ENCODE results near the gene PLCH1.

PLCH1 gene

DNA sequence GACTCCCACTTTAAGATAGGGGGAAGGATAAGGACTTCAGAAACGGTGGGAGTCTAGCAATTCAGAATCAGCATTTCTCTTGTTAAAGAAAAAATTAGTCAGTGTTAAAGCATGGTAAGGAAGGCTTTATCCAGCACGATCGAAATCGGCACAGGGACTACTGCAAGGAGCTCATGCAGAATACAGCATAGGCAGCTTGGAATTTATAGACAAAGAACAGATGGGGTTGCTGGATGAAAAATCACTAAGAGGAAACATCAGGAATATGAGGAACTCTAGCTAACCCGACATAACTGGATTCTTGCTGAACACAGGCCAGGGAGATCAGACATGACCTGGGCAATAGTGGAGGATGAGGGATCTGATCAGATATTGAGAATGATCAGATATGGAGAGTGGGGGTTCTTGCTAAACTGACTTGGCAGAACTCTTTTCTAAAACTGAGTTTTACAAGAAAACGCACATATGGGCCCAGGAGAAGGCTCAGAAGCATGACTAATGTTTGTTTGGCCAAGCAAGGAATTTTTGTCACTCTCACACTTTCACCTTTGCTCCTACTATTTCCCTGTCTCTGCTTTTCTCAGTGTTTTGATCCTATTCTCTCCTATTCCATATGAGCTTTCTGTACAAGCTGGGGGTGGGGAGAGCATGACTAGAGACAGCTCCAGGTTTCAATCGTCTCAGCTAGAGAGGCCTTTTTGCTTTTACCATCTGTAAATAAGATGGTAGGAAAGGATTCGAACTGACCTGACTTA is 3.9 kb upstream of the PLCH1 start:
- Mint-ChIP-seq H3K9me3 (no peaks in the 10 kb centered on the region), H3K4me3 (no peak overlapping the region), H3K4me1 (peaks cover 13% of the 10 kb centered on the region), H3K36me3 (no peaks in the 10 kb centered on the region), H3K27me3 (peaks cover 2% of the 10 kb centered on the region), H3K27ac (no peak overlapping the region)

GRCh38 chr3:155747946-155748290 is 3.0 kb upstream of the PLCH1 start:
- Mint-ChIP-seq H3K9me3 (no peaks in the 10 kb centered on the region), H3K4me3 (no peak overlapping the region), H3K36me3 (no peaks in the 10 kb centered on the region), H3K27me3 (peaks cover 7% of the 10 kb centered on the region), H3K4me1 (peaks cover 18% of the 10 kb centered on the region), H3K27ac (no peak overlapping the region)

- Mint-ChIP-seq H3K27ac (no peak overlapping the region), H3K27me3 (peaks cover 12% of the 10 kb centered on the region), H3K9me3 (no peaks in the 10 kb centered on the region), H3K36me3 (no peaks in the 10 kb centered on the region), H3K4me3 (no peak overlapping the region), H3K4me1 (peaks cover 23% of the 10 kb centered on the region)
Measured at GRCh38 chr3:155747286-155747945, 2.5 kb upstream of the PLCH1 start.

- H3K27me3 Mint-ChIP-seq = peaks cover 14% of the 10 kb centered on the region
- no peaks in the 10 kb centered on the region for H3K36me3 Mint-ChIP-seq
- peaks cover 23% of the 10 kb centered on the region for H3K4me1 Mint-ChIP-seq
- H3K4me3 Mint-ChIP-seq = no peak overlapping the region
- H3K27ac Mint-ChIP-seq = no peak overlapping the region
- no peaks in the 10 kb centered on the region for H3K9me3 Mint-ChIP-seq
Measured at GRCh38 chr3:155746703-155747102, 1.8 kb upstream of the PLCH1 start.

DNA sequence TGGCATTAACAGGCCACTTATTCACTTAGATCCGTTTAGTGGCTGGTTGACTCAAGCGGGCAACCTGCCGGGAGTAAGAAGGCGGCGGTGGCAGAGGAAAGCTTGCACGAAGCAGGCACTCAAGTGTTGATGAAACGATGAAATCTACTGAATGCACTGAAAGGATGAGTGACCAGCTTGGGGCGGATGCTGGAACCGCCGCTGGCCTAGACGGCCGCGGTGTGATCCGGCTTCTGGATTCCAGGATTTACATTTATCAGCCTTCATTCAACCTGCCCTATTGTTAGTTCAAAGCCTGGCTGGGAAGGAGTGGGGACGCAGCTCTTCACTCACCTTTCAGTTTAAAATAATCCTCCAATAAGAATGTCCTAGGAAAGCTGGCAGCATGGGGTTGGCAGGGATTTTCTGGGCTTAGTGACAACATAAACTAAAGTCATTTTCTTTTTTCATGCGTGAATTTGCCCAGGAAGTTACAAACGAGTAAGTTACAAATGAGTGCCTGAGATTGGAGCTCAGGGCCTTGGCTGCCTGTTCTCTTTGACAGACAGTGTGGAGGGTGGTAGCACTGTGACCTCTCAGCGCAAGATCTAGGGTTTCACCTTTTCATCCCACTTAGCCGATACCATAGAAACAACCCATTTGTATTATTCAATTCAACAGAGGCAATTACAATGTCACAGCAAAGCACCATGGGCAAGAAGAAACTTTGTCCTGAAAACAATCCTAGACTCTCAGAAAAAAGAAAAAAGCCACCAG is 1.1 kb upstream of the PLCH1 start:
- Mint-ChIP-seq H3K27me3 (peaks cover 17% of the 10 kb centered on the region), H3K4me3 (peak overlapping the region; percentile 67), H3K4me1 (peaks cover 23% of the 10 kb centered on the region), H3K9me3 (no peaks in the 10 kb centered on the region), H3K36me3 (no peaks in the 10 kb centered on the region), H3K27ac (no peak overlapping the region)

DNA sequence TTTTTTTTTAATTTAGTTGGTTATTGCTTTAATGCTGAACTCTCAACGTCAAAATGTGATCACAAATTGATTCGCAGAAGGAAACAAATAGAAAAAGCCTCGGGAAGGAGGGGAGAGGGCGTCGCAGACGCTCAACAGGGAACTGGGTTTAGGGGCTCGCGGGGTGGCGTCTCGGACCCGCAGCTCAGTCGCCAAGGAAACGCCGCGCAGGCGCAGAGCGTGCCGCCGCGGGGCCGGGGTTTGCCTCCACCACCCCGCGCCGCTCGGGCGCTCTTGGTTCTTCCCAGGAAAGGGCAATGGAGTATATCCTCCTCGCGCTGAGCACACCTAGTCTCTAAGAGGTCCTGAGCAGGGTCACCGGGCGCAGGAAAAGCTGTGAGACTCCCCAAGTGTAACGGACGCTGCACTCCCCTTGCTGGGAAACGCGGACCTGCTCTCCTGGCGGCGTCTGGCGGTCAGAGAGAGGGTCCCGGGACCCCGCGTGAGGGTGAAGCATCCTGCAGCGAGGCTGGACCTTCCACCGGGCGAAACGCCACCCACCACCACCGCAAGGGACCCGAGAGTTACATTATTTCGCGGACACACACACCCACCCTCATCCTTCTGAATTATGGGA is 753 bp downstream of the PLCH1 start:
- Mint-ChIP-seq H3K4me3 (peak overlapping the region; percentile 88), H3K4me1 (peaks cover 23% of the 10 kb centered on the region), H3K9me3 (no peaks in the 10 kb centered on the region), H3K27me3 (peaks cover 26% of the 10 kb centered on the region), H3K36me3 (no peaks in the 10 kb centered on the region), H3K27ac (no peak overlapping the region)

DNA sequence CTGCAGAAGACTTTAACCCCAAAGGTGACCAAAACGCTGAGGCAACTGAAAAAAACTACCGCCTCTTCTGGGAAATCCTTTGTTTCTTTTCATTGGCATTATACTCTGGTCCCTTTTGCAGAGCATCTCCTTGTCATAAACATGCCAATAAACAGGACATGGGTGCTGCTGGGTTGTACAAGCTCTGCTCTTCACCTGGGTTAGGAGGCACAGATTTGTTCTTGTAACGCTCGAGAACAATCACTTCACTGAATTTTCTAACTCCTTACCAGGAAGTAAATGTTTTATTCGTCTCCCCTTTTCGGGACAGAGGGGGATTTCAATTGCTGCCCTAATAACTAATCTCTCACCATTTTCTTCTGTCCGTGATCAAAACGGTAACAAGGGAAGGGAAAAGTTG is 1.3 kb downstream of the PLCH1 start:
- Mint-ChIP-seq H3K36me3 (no peaks in the 10 kb centered on the region), H3K9me3 (no peaks in the 10 kb centered on the region), H3K27ac (no peak overlapping the region), H3K4me3 (peak overlapping the region; percentile 88), H3K27me3 (peaks cover 28% of the 10 kb centered on the region), H3K4me1 (peaks cover 23% of the 10 kb centered on the region)

DNA sequence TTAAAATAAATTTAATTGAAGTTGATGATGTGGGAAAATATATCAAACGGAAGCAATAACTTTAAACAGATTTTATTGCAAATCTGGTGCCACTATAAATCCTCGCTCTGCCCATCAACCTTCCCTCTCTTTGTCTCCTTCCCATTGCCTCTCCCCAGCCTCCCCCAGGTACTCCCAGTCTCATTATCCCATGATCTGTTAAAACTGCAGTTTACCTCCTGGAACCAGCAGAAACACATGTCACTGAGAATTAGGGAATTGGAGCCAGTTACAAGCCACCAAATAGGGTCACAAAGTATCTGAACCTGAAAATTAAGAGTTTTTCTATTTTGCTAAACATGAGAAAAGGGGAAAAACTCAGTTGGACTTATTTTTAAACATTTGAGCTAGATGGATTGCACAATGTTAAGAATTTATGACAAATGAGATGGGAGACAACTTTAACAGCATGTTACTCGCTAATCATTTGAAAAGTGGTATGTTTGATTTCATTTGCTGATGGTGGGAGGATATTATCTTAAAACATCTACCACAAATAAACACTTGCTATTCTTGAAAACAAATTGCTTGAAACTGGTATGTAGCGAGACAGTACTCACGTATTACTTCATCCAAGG is 2.4 kb downstream of the PLCH1 start:
- peak overlapping the region; percentile 60 for H3K4me3 Mint-ChIP-seq
- peaks cover 28% of the 10 kb centered on the region for H3K27me3 Mint-ChIP-seq
- no peaks in the 10 kb centered on the region for H3K9me3 Mint-ChIP-seq
- H3K4me1 Mint-ChIP-seq = peaks cover 23% of the 10 kb centered on the region
- no peaks in the 10 kb centered on the region for H3K36me3 Mint-ChIP-seq
- H3K27ac Mint-ChIP-seq = no peak overlapping the region

GRCh38 chr3:155741603-155742002 is 3.3 kb downstream of the PLCH1 start:
- H3K27ac Mint-ChIP-seq = no peak overlapping the region
- peaks cover 32% of the 10 kb centered on the region for H3K27me3 Mint-ChIP-seq

DNA sequence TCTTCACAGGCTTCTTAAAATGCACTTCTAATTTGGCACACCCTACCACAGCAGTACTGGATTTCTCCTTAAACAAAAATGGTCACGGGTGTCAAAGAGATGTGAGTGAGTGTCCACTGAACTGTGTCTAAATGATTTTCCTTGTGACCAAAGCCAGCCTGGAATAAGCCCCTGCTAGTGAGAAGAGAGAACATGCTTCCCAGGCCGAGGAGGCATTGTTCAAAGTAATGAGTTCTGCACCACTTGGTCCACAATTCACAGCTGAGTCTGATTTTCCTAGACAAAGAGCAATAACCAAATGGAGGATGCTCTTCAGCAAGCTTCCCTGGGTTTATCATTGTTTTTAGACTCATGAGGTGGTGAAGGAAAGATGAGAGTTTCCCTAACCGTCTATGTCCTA is 3.8 kb downstream of the PLCH1 start:
- H3K27ac Mint-ChIP-seq = no peak overlapping the region
- no peaks in the 10 kb centered on the region for H3K36me3 Mint-ChIP-seq
- H3K9me3 Mint-ChIP-seq = no peaks in the 10 kb centered on the region
- no peak overlapping the region for H3K4me3 Mint-ChIP-seq
- peaks cover 23% of the 10 kb centered on the region for H3K4me1 Mint-ChIP-seq
- H3K27me3 Mint-ChIP-seq = peaks cover 32% of the 10 kb centered on the region

More at GRCh38 chr3:155741603-155742002, 3.3 kb downstream of the PLCH1 start:
- Mint-ChIP-seq H3K4me3 (no peak overlapping the region), H3K9me3 (no peaks in the 10 kb centered on the region), H3K4me1 (peaks cover 23% of the 10 kb centered on the region), H3K36me3 (no peaks in the 10 kb centered on the region)

DNA sequence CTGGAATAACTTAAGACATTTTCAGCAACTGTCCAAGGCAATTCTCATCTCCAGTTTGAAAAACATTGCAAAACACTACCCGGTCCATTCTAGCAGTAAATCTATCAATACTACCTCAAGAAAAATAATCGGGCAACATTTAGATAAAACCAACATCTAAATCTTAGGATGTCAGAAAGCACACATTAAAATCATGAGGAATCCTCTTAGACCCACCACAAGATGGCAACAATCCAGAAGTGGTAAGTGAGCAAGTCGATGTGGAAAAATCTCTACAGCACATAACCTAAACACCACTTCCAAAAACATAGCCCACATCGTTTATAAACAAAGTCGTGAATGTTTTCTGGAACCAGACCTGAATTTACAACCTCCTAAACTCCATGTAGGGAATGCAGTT is 5.7 kb downstream of the PLCH1 start:
- H3K27ac Mint-ChIP-seq = no peak overlapping the region
- no peaks in the 10 kb centered on the region for H3K36me3 Mint-ChIP-seq
- H3K4me3 Mint-ChIP-seq = no peak overlapping the region
- H3K4me1 Mint-ChIP-seq = peaks cover 11% of the 10 kb centered on the region
- peaks cover 35% of the 10 kb centered on the region for H3K27me3 Mint-ChIP-seq
- H3K9me3 Mint-ChIP-seq = no peaks in the 10 kb centered on the region

DNA sequence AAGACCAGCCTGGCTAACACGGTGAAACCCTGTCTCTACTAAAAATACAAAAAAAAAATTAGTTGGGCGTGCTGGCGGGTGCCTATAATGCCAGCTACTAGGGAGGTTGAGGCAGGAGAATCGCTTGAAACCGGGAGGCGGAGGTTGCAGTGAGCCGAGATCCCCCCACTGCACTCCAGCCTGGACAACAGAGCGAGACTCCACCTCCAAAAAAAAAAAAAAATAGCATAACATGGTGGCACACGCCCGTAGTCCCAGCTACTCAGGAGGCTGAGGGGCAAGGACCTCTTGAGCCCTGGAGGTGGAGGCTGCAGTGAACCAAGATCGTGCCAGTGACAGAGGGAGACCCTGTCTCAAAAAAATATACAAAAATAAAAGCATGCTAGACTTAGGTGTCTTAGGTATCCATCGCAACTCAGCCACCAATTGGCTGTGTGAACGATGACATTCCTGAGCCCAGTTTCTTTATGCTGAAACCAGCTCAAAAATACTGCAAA is 6.2 kb downstream of the PLCH1 start:
- H3K27ac Mint-ChIP-seq = no peak overlapping the region
- H3K36me3 Mint-ChIP-seq = no peaks in the 10 kb centered on the region
- peaks cover 32% of the 10 kb centered on the region for H3K27me3 Mint-ChIP-seq
- peaks cover 8% of the 10 kb centered on the region for H3K4me1 Mint-ChIP-seq
- no peaks in the 10 kb centered on the region for H3K9me3 Mint-ChIP-seq
- no peak overlapping the region for H3K4me3 Mint-ChIP-seq

DNA sequence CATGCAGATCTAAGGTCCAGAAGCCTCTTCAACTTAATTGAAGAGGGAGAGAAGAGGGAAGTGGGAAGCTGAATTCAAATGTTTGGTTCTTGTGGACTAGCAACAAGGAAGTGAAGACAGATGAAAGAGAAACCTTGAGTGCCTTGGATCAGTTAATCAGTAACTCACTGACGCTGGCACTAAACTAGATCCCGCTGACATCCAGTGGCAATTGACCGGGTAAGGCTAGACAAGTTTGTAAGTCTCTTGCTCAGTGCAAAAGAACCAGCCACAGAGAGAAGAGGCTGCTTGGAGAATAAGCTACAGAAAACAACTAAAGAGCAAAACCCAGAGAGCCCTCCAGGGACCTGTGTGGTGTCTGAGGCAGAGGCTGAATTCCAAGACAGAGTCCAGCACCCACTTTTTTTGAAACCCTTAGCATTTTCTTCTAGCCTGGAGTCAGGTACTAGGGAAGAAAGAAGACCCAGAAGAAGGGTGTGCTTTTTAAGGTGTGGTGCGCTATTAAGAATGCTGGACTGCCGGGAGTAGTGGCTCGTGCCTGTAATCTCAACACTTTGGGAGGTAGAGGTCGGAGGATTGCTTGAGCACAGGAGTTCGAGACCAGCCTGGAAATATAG is 6.9 kb downstream of the PLCH1 start:
- no peaks in the 10 kb centered on the region for H3K9me3 Mint-ChIP-seq
- H3K27ac Mint-ChIP-seq = no peak overlapping the region
- H3K4me1 Mint-ChIP-seq = peaks cover 5% of the 10 kb centered on the region
- H3K4me3 Mint-ChIP-seq = no peak overlapping the region
- H3K27me3 Mint-ChIP-seq = peaks cover 30% of the 10 kb centered on the region
- H3K36me3 Mint-ChIP-seq = no peaks in the 10 kb centered on the region

GRCh38 chr3:155736381-155736780 is 8.5 kb downstream of the PLCH1 start:
- H3K4me1 Mint-ChIP-seq = no peaks in the 10 kb centered on the region
- no peak overlapping the region for H3K4me3 Mint-ChIP-seq
- no peak overlapping the region for H3K27ac Mint-ChIP-seq
- H3K9me3 Mint-ChIP-seq = no peaks in the 10 kb centered on the region
- peaks cover 25% of the 10 kb centered on the region for H3K27me3 Mint-ChIP-seq
- no peaks in the 10 kb centered on the region for H3K36me3 Mint-ChIP-seq

- H3K9me3 Mint-ChIP-seq = no peaks in the 10 kb centered on the region
- no peak overlapping the region for H3K27ac Mint-ChIP-seq
- no peaks in the 10 kb centered on the region for H3K4me1 Mint-ChIP-seq
- no peak overlapping the region for H3K4me3 Mint-ChIP-seq
- peaks cover 12% of the 10 kb centered on the region for H3K27me3 Mint-ChIP-seq
- no peaks in the 10 kb centered on the region for H3K36me3 Mint-ChIP-seq
Measured at GRCh38 chr3:155730843-155731242, 14.0 kb downstream of the PLCH1 start.

All from activated naive CD4-positive, alpha-beta T cell treated with anti-CD3 and anti-CD28 coated beads, Interleukin-2, amount 50 U/mL, for 24 hours (primary cell).